Measurements from ENCODE around the gene HELB.
A peak's percentile ranks its signal among the peaks of the same experiment; 100 is the strongest.

GRCh38 chr12:66279123-66279712, 23.1 kb upstream of the HELB start:
- TF ChIP-seq, protein P1, sequence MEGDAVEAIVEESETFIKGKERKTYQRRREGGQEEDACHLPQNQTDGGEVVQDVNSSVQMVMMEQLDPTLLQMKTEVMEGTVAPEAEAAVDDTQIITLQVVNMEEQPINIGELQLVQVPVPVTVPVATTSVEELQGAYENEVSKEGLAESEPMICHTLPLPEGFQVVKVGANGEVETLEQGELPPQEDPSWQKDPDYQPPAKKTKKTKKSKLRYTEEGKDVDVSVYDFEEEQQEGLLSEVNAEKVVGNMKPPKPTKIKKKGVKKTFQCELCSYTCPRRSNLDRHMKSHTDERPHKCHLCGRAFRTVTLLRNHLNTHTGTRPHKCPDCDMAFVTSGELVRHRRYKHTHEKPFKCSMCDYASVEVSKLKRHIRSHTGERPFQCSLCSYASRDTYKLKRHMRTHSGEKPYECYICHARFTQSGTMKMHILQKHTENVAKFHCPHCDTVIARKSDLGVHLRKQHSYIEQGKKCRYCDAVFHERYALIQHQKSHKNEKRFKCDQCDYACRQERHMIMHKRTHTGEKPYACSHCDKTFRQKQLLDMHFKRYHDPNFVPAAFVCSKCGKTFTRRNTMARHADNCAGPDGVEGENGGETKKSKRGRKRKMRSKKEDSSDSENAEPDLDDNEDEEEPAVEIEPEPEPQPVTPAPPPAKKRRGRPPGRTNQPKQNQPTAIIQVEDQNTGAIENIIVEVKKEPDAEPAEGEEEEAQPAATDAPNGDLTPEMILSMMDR (conservative IDR thresholded peaks at IDR 0.05) = peak; percentile 63
- no peak for TF ChIP-seq EZH2 (IDR thresholded peaks at IDR 0.05; ENCODE audit: low read depth)
